Mucosa of descending colon (tissue), 3 donors: ENCODE data around the gene CCL11. TPM values are rescaled to one million over a fixed set of nuclear protein-coding genes. Genes with fewer than 3 reads are reported as not detected.

Experiments used
- ATAC-seq: fragments of 200-7000 bp; cut with Tn5 transposase; one replicate; pipeline ENCODE4 v1.9.1; 2020; ENCODE audit warnings: mild to moderate bottlenecking, moderate library complexity
- DNase-seq, 3 donors: peaks; one replicate each; pipeline ENCODE4 v3.0.0-alpha.2; 2020
- H3K36me3 ChIP-seq: fragments of 200-600 bp; one replicate; pipeline ENCODE4 v1.8.0; 2021; ENCODE audit warnings: low read depth, mild to moderate bottlenecking
- H3K4me1 ChIP-seq: fragments of 200-600 bp; one replicate; pipeline ENCODE4 v1.8.0; 2021; ENCODE audit warnings: low read depth, mild to moderate bottlenecking
- H3K4me3 ChIP-seq: fragments of 200-600 bp; one replicate; pipeline ENCODE4 v1.8.0; 2021; ENCODE audit warnings: mild to moderate bottlenecking
- H3K9me3 ChIP-seq: fragments of 200-600 bp; one replicate; pipeline ENCODE4 v1.8.0; 2021; ENCODE audit warnings: mild to moderate bottlenecking
- intact Hi-C, 2 donors: fragments of 100-400 bp; cut with DNase I in 1 of 2; cut with micrococcal nuclease in 1 of 2; formaldehyde crosslinking; loops; one replicate each; pipeline versions ENCODE4 v1.11.0 to v1.11.1; 2022; cut with DNase I, micrococcal nuclease
- total RNA-seq, 3 donors: library from RNA; stranded (reverse); fragmentation: NEBNext Ultra II Directional in 2 of 3; extraction: Animal tissue kit (Norgen Biotek cat#: 25700) in 2 of 3; gene quantifications; one replicate each; pipeline versions ENCODE4 v1.2.1 to v1.2.4, GENCODE V29; 2021 to 2023
- TF ChIP-seq, protein P1 (sequence below): fragments of 200-600 bp; IDR thresholded peaks from one replicate; pipeline ENCODE4 v1.8.0; 2022; ENCODE audit warnings: antibody characterized with exemption, mild to moderate bottlenecking
- donor health status: DM: no; HTN: no; CAD: no; lungs with moderate emphysema.
- donor health status: DM: no; HTN: no; CAD: no.
- donor health status: DM: no; HTN: yes; CAD: no.

Gene CCL11
- total RNA-seq, 3 donors from 2014 or later, result 0.72 to 22.3 (median 3.6) TPM

DNA sequence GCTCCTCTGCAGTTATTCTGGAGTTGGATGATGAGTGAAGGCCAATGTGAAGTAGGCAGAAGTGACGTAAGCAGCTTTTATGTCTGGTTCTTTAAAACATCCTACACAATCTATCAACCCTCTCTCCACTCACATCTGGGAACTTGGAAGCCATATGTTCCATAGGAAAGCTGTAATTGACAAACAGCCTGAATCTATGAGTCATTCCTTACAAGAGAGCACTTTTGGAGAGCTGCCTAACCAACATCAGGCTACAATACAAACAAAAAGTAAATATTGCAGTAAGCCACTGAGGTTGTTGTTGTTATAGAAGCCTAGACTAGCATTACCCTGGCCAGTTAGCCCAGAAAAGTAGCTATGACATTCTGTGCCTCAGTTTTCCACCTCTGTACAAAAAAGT, 9.7 kb upstream of the CCL11 start:
- Histone ChIP-seq H3K4me3 (no peak overlapping the region), H3K4me1 (no peaks in the 10 kb centered on the region), H3K36me3 (no peaks in the 10 kb centered on the region), H3K9me3 (no peaks in the 10 kb centered on the region)
- TF ChIP-seq, protein P1, sequence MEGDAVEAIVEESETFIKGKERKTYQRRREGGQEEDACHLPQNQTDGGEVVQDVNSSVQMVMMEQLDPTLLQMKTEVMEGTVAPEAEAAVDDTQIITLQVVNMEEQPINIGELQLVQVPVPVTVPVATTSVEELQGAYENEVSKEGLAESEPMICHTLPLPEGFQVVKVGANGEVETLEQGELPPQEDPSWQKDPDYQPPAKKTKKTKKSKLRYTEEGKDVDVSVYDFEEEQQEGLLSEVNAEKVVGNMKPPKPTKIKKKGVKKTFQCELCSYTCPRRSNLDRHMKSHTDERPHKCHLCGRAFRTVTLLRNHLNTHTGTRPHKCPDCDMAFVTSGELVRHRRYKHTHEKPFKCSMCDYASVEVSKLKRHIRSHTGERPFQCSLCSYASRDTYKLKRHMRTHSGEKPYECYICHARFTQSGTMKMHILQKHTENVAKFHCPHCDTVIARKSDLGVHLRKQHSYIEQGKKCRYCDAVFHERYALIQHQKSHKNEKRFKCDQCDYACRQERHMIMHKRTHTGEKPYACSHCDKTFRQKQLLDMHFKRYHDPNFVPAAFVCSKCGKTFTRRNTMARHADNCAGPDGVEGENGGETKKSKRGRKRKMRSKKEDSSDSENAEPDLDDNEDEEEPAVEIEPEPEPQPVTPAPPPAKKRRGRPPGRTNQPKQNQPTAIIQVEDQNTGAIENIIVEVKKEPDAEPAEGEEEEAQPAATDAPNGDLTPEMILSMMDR, result no peak
- DNase-seq (no peak), ATAC-seq (peak; percentile 16)
- intact Hi-C loops, result no loop called here

DNA sequence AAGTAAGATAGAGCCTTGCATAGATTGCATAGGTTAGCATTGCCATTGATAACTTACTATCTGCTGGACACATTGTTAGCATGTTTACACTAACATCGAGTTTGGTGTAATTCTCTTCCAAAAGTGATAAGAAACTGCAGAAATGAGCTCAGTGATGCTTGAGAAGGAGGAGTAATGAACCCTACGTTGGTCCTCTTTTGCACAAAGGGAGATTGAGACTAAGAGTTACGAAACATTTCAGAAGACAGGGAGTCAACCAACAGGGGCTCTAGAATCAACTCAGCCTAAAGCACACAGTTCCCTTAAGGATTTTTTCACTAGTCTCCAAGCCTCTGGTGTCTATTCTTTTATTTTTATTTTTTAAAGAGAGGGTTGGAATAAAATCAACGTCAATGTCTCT, 8.7 kb upstream of the CCL11 start:
- intact Hi-C loops, result no loop called here
- TF ChIP-seq, protein P1, result no peak

DNA sequence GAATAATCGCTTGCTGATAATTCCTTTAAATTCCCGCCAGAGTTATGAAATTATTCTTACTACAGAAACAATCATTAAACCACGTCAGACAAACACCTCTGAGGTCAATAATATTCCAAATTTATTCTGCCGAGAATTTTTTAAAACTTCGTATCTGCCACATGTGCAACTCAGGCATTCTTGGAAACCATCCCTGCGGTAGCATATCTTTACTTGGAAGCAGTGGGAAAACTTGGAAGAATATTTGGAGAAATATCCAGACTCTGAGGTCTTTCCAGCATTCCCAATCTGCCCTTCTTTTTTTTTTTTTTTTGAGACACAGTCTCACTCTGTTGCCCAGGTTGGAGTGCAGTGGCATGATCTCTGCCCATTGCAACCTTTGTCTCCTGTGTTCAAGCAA, 2.0 kb upstream of the CCL11 start:
- TF ChIP-seq, protein P1, result no peak

More for the DNA sequence above, 8.7 kb upstream of the CCL11 start:
- Histone ChIP-seq H3K4me1 (no peaks in the 10 kb centered on the region), H3K4me3 (no peak overlapping the region), H3K36me3 (no peaks in the 10 kb centered on the region), H3K9me3 (no peaks in the 10 kb centered on the region)
- DNase-seq (no peak), ATAC-seq (no peak)

DNA sequence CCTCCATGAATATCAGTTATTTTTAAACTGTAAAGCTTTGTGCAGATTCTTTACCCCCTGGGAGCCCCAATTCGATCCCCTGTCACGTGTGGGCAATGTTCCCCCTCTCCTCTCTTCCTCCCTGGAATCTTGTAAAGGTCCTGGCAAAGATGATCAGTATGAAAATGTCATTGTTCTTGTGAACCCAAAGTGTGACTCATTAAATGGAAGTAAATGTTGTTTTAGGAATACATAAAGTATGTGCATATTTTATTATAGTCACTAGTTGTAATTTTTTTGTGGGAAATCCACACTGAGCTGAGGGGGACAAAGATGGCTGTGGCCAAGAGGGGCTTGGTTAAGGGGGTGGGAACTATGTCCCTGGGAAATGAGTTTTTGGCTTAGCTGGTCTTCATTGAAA, 2.3 kb downstream of the CCL11 start:
- TF ChIP-seq, protein P1, result no peak
- H3K4me1 ChIP-seq, result no peaks in the 10 kb centered on the region

More for the DNA sequence above, 2.0 kb upstream of the CCL11 start:
- H3K4me3 ChIP-seq, result no peak overlapping the region
- no peaks in the 10 kb centered on the region for H3K36me3 ChIP-seq
- intact Hi-C loops, result no loop called here
- no peaks in the 10 kb centered on the region for H3K4me1 ChIP-seq
- DNase-seq (no peak), ATAC-seq (no peak)
- no peaks in the 10 kb centered on the region for H3K9me3 ChIP-seq

DNA sequence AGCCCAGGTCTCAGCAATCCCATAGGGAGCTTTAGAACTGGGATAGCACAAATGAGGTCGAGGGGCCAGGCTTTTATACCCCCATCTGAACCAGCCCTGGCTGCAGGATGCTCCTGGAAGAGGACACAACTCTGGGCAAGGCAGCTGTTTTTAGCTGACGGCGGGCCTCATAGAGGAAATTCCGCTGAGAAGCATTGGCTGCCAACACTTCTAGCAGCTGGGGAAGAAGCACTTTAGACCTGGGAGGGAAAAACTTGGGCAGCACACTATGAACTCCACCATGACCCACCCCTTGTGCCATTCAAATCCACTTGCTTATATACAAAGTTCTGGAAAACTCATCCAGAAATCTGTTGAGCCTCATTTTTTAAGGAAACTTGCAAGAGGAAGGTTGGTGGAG, 5.0 kb downstream of the CCL11 start:
- DNase-seq, result no peak
- intact Hi-C loops, result no loop called here
- H3K4me1 ChIP-seq, result no peaks in the 10 kb centered on the region
- TF ChIP-seq, protein P1, result no peak
- no peaks in the 10 kb centered on the region for H3K36me3 ChIP-seq
- H3K4me3 ChIP-seq, result no peak overlapping the region
- H3K9me3 ChIP-seq, result no peaks in the 10 kb centered on the region
- no peak for ATAC-seq

More for the DNA sequence above, 2.3 kb downstream of the CCL11 start:
- no peaks in the 10 kb centered on the region for H3K9me3 ChIP-seq
- no peaks in the 10 kb centered on the region for H3K36me3 ChIP-seq
- intact Hi-C loops, result no loop called here
- no peak overlapping the region for H3K4me3 ChIP-seq
- ATAC-seq, result no peak
- DNase-seq, result no peak

DNA sequence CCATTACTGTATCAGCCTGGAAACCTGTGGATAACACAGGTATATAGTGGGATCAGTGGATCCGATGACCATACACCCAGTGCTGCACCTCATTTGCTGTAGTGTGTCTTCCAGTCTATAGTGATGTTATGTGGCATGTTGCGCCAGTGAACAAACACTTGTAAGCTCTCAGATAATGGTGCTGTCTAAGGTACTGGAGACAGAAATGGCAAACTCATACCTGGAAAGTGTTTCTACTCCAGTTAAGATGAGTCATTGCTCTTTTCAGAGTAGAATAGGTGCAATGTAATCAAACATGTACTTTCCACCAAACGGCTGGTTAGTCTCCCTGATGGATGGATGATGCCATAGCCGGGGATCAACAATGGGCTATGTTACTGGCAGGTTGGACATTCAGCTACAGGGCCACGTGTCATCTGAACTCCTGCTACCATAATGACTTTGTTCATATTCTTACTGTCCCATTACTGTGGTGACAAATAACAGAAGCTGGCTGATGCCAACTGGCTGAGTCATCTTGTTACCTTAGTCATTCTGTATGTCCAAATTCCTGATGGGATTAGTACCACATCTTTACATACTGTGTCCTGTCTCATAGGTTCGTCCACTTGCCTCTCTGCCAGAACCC, 6.3 kb downstream of the CCL11 start:
- DNase-seq, result no peak
- intact Hi-C loops, result no loop called here
- no peaks in the 10 kb centered on the region for H3K4me1 ChIP-seq
- no peaks in the 10 kb centered on the region for H3K9me3 ChIP-seq
- TF ChIP-seq, protein P1, result no peak
- H3K4me3 ChIP-seq, result no peak overlapping the region
- no peak for ATAC-seq
- no peaks in the 10 kb centered on the region for H3K36me3 ChIP-seq
